ENCODE data around the gene ADAT1. TPM values are rescaled to one million over a fixed set of nuclear protein-coding genes. Genes with fewer than 3 reads are reported as not detected.

ADAT1 gene
- total and polyA plus RNA-seq, 10 of the 15 experiments (the other 5 are each of a cell fraction or from before 2014, with no cell fraction given): 26.2 to 77.4 (median 55.8) TPM

DNA sequence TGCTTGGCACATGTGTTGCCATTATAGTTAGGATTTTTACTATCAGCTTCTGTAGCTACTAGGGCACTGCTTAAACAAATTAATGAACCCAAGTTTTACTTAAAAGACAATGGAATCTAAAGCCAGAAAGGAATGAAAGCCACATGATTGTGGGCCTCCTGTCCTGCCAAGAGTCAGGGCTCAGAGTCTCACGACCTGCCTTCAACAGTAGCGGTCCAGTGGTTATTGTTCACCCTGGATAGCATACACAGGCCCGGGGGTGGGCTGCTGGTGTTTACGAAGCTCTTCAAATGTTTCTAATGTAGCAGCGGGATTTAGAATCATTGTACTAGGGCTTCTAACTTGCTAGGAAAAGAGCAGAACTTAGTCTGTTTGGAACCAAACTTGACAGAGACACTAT is 49.1 kb downstream of the ADAT1 start:
- no peak for FAIRE-seq
- DNase-seq (ENCODE audit: low read depth, low spot score): no peak
- Histone ChIP-seq H3K4me1 (ENCODE audit: control insufficient read depth, insufficient read depth, low read length) (peaks cover 72% of the 10 kb centered on the region), H3K36me3 (ENCODE audit: control insufficient read depth in 2 of 2, insufficient read depth in 2 of 2, low read length in 1 of 2) (peaks cover 7 to 39% of the 10 kb centered on the region in 2 experiments), H2AFZ (ENCODE audit: control insufficient read depth, low read depth, low read length) (no peak overlapping the region), H3K27me3 (replicated peaks in 1 of 2; ENCODE audit: control insufficient read depth in 2 of 2, insufficient read depth in 2 of 2, low read length in 1 of 2) (no peaks in the 10 kb centered on the region), H3K79me2 (ENCODE audit: control insufficient read depth, insufficient read depth, low read length) (peaks cover 48% of the 10 kb centered on the region), H3K4me3 (no peak overlapping the region), H3K9me3 (replicated peaks; ENCODE audit: control insufficient read depth, insufficient read depth, low read length) (no peaks in the 10 kb centered on the region), H4K20me1 (ENCODE audit: control insufficient read depth, insufficient read depth) (no peaks in the 10 kb centered on the region), H3K27ac (ENCODE audit: control insufficient read depth, insufficient read depth) (no peak overlapping the region), H3K9ac (ENCODE audit: control insufficient read depth, insufficient read depth, low read length) (no peak overlapping the region), H3K4me2 (ENCODE audit: control insufficient read depth, insufficient read depth) (no peak overlapping the region; the same call in none of the 2 replicates)
- intact Hi-C loops (cut with micrococcal nuclease; ENCODE audit: unreplicated experiment): no loop called here
- no peak for TF ChIP-seq NFIC (IDR thresholded peaks at IDR 0.05; ENCODE audit: low read depth, low read length)
- no peak for TF ChIP-seq MEF2B (IDR thresholded peaks at IDR 0.05; ENCODE audit: partially characterized antibody, poor library complexity, severe bottlenecking)
- TF ChIP-seq RAD21 (IDR thresholded peaks at IDR 0.05; ENCODE audit: insufficient read depth, low read depth, low read length): no peak
- TF ChIP-seq, protein P1, sequence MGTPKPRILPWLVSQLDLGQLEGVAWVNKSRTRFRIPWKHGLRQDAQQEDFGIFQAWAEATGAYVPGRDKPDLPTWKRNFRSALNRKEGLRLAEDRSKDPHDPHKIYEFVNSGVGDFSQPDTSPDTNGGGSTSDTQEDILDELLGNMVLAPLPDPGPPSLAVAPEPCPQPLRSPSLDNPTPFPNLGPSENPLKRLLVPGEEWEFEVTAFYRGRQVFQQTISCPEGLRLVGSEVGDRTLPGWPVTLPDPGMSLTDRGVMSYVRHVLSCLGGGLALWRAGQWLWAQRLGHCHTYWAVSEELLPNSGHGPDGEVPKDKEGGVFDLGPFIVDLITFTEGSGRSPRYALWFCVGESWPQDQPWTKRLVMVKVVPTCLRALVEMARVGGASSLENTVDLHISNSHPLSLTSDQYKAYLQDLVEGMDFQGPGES (IDR thresholded peaks at IDR 0.05): no peak
- TF ChIP-seq, protein P2, sequence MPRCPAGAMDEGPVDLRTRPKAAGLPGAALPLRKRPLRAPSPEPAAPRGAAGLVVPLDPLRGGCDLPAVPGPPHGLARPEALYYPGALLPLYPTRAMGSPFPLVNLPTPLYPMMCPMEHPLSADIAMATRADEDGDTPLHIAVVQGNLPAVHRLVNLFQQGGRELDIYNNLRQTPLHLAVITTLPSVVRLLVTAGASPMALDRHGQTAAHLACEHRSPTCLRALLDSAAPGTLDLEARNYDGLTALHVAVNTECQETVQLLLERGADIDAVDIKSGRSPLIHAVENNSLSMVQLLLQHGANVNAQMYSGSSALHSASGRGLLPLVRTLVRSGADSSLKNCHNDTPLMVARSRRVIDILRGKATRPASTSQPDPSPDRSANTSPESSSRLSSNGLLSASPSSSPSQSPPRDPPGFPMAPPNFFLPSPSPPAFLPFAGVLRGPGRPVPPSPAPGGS (IDR thresholded peaks at IDR 0.05; ENCODE audit: borderline replicate concordance, insufficient read depth, low read depth, low read length, poor library complexity, severe bottlenecking): no peak
- no peak for TF ChIP-seq FOXM1 (IDR thresholded peaks at IDR 0.05; ENCODE audit: low read depth, low read length)
- TF ChIP-seq JUNB (IDR thresholded peaks at IDR 0.05): no peak
- TF ChIP-seq, protein P3, sequence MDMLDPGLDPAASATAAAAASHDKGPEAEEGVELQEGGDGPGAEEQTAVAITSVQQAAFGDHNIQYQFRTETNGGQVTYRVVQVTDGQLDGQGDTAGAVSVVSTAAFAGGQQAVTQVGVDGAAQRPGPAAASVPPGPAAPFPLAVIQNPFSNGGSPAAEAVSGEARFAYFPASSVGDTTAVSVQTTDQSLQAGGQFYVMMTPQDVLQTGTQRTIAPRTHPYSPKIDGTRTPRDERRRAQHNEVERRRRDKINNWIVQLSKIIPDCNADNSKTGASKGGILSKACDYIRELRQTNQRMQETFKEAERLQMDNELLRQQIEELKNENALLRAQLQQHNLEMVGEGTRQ (IDR thresholded peaks at IDR 0.05; ENCODE audit: borderline replicate concordance, low read depth, low read length): no peak
- in situ Hi-C loops (cut with MboI): no loop called here
- BruUV-seq (replicated peaks): no TSS peak
- ATAC-seq: no peak
- ChIA-PET CTCF (interaction anchor here (1.2 to 1.5 kb wide), 6 partner anchors 10 to 57 kb away, joined by 3 to 7 read pairs (median 3); no protein-coding TSS in a partner anchor), POLR2A (interaction anchor here (1.4 to 11.8 kb wide), 3 partner anchors 10 to 57 kb away, joined by 3 to 116 read pairs (median 21); partner anchors contain the start of gene ADAT1), RAD21 (ENCODE audit: unreplicated experiment) (interaction anchor here (1.2 to 2.4 kb wide), 3 partner anchors 9 to 23 kb away, joined by 3 to 10 read pairs (median 6); no protein-coding TSS in a partner anchor), SMC1A (ENCODE audit: uncharacterized antibody, unreplicated experiment) (interaction anchor here (1.9 to 2.7 kb wide), 3 partner anchors 10 to 24 kb away, joined by 9 to 11 read pairs (median 9); no protein-coding TSS in a partner anchor)
- WGBS (ENCODE audit: insufficient coverage, insufficient replicate concordance, low lambda C conversion rate, missing lambda C conversion rate): 86% methylated on average over 5 of the region's 5 CpGs

All from GM12878 (cell line).